GM12878 (cell line): Measurements from ENCODE around the gene CDK5R1. TPM values are rescaled to one million over a fixed set of nuclear protein-coding genes. Genes with fewer than 3 reads are reported as not detected.
A peak's percentile ranks its signal among the peaks of the same experiment; 100 is the strongest.

Experiments
- ATAC-seq: fragments of 200-7000 bp; cut with Tn5 transposase; 3 replicates; pipeline ENCODE4 v1.9.1; 2020; ENCODE audit warnings: mild to moderate bottlenecking, moderate library complexity
- BruUV-seq: library from RNA; stranded (reverse); fragments of 400-500 nt; replicated peaks from 2 replicates; lab custom pipeline; 2021; lab: Mats Ljungman, UMichigan
- CTCF ChIA-PET: fragments of 300-600 bp; sonication (Branson Sonifier 250); formaldehyde crosslinking; extraction: SDS; loops from one replicate; lab custom pipeline; 2021; ENCODE audit warnings: inconsistent platforms; lab: Yijun Ruan, JAX
- POLR2A ChIA-PET: fragments of 350-600 bp; formaldehyde crosslinking; extraction: SDS; loops from one replicate; lab custom pipeline; 2021; ENCODE audit warnings: inconsistent platforms; lab: Charles Lee
- RAD21 ChIA-PET: fragments of 300-600 bp; sonication (Branson Sonifier 250); formaldehyde crosslinking; loops from one replicate; lab custom pipeline; 2023; ENCODE audit warnings: antibody characterized with exemption; ENCODE audit not compliant: unreplicated experiment; lab: Charles Lee
- SMC1A ChIA-PET: fragments of 300-600 bp; sonication (Branson Sonifier 250); formaldehyde crosslinking; loops from one replicate; lab custom pipeline; 2023; ENCODE audit not compliant: unreplicated experiment, uncharacterized antibody; lab: Charles Lee
- DNase-seq: peaks from one replicate; pipeline ENCODE4 v3.0.0-alpha.2; 2011; ENCODE audit warnings: low read depth, low spot score
- FAIRE-seq: peaks from 3 replicates; lab custom pipeline; 2011; peaks lifted over from hg19 to GRCh38; lab: Jason Lieb, UNC
- H2AFZ ChIP-seq: 2 replicates; pipeline ENCODE4 v1.6.0; 2011; ENCODE audit warnings: low read depth, low read length, control low read depth; ENCODE audit not compliant: control insufficient read depth
- H3K27ac ChIP-seq: 2 replicates; pipeline ENCODE4 v1.5.1; 2011; ENCODE audit warnings: control low read depth; ENCODE audit not compliant: control insufficient read depth, insufficient read depth
- H3K27me3 ChIP-seq, 2 experiments: replicated peaks in 1 of 2; 2 replicates each; pipeline versions ENCODE4 v1.6.0 to v1.6.1; 2011; ENCODE audit warnings: low read length in 1 of 2; ENCODE audit not compliant: control insufficient read depth in 2 of 2, insufficient read depth in 2 of 2
- H3K36me3 ChIP-seq, 2 experiments: 2 replicates each; pipeline ENCODE4 v1.5.1; 2011; ENCODE audit warnings: low read length in 1 of 2; ENCODE audit not compliant: control insufficient read depth in 2 of 2, insufficient read depth in 2 of 2
- H3K4me1 ChIP-seq: 2 replicates; pipeline ENCODE4 v1.6.1; 2011; ENCODE audit warnings: mild to moderate bottlenecking, low read length, moderate library complexity, mixed read lengths; ENCODE audit not compliant: control insufficient read depth, insufficient read depth
- H3K4me2 ChIP-seq: 2 replicates; pipeline ENCODE4 v1.6.0; 2011; ENCODE audit warnings: control low read depth; ENCODE audit not compliant: control insufficient read depth, insufficient read depth
- H3K4me3 ChIP-seq: fragments of 200-600 bp; sonication (generic); 2 replicates; pipeline ENCODE4 v1.5.1; 2016
- H3K79me2 ChIP-seq: 2 replicates; pipeline ENCODE4 v1.6.0; 2011; ENCODE audit warnings: low read length; ENCODE audit not compliant: control insufficient read depth, insufficient read depth
- H3K9ac ChIP-seq: 2 replicates; pipeline ENCODE4 v1.8.0; 2011; ENCODE audit warnings: low read length, control low read depth, mixed read lengths; ENCODE audit not compliant: control insufficient read depth, insufficient read depth
- H3K9me3 ChIP-seq: replicated peaks from 3 replicates; pipeline ENCODE4 v1.5.1; 2011; ENCODE audit warnings: mild to moderate bottlenecking, low read length; ENCODE audit not compliant: control insufficient read depth, insufficient read depth
- H4K20me1 ChIP-seq: 2 replicates; pipeline ENCODE4 v1.6.0; 2011; ENCODE audit not compliant: control insufficient read depth, insufficient read depth
- MYB ChIP-seq: fragments of 150-350 bp; IDR thresholded peaks from 2 replicates; pipeline ENCODE4 v1.6.1; 2014; ENCODE audit warnings: mild to moderate bottlenecking, low read depth, low read length, borderline replicate concordance
- WGBS: methylation state at CpG from one replicate; pipeline ENCODE4 v1.1.6; 2016; ENCODE audit warnings: low lambda C conversion rate; ENCODE audit not compliant: insufficient replicate concordance, insufficient coverage; ENCODE audit errors: missing lambda C conversion rate; 5-methylcytosine and 5-hydroxymethylcytosine counted together
- in situ Hi-C: fragments of 300-500 bp; cut with MboI; formaldehyde crosslinking; loops from 9 replicates; pipeline ENCODE4 v1.14.3; 2018; ENCODE audit warnings: mixed read lengths
- intact Hi-C: fragments of 100-400 bp; cut with micrococcal nuclease; formaldehyde crosslinking; loops from one replicate; pipeline ENCODE4 v1.14.2; 2022; ENCODE audit not compliant: unreplicated experiment
- polyA plus RNA-seq, 11 experiments: library from polyadenylated mRNA; depleted of rRNA in 4 of 11; unstranded in 6 of 11; stranded (reverse) in 5 of 11; fragments of >200 nt; fragmentation: Nextera tagmentation in 4 of 11; fragmentation: Illumina TruSeq in 1 of 11; extraction: Ambion mirVana in 4 of 11; extraction: Trizol in 1 of 11; gene quantifications; 1 replicate in 1 of 11; 2 replicates in 10 of 11; pipeline versions ENCODE4 v1.2.1 to v1.2.3, GENCODE V29; 2011 to 2016; ENCODE audit warnings: inconsistent platforms in 2 of 11, missing spikeins in 2 of 11, low read depth in 1 of 11
- total RNA-seq, 4 experiments: library from RNA; depleted of rRNA in 3 of 4; stranded (reverse); fragments of >200 nt in 3 of 4; fragmentation: Illumina TruSeq in 1 of 4; extraction: Trizol in 1 of 4; gene quantifications; 2 replicates each; pipeline versions ENCODE4 v1.2.1 to v1.2.3, GENCODE V29; 2013 to 2021
- TF ChIP-seq, protein P1 (sequence below): IDR thresholded peaks from 2 replicates; pipeline ENCODE4 v1.6.1; 2012; ENCODE audit warnings: low read depth, low read length, improper control_type of control experiment
- TF ChIP-seq, protein P2 (sequence below), 3 experiments: IDR thresholded peaks in 2 of 3; conservative IDR thresholded peaks in 1 of 3; 2 replicates each; pipeline ENCODE4 v1.5.1; 2011; ENCODE audit warnings: low read depth in 3 of 3, low read length in 3 of 3, mild to moderate bottlenecking in 3 of 3, control low read depth in 2 of 3, moderate library complexity in 2 of 3, inconsistent platforms in 1 of 3, mixed read lengths in 1 of 3; ENCODE audit not compliant: control insufficient read depth in 2 of 3, insufficient read depth in 1 of 3; ENCODE audit errors: extremely low read depth in 1 of 3

Gene CDK5R1
- total and polyA plus RNA-seq, 10 of the 15 experiments (the other 5 are each of a cell fraction or from before 2014, with no cell fraction given): 1.1 to 28.3 (median 12.2) TPM

DNA sequence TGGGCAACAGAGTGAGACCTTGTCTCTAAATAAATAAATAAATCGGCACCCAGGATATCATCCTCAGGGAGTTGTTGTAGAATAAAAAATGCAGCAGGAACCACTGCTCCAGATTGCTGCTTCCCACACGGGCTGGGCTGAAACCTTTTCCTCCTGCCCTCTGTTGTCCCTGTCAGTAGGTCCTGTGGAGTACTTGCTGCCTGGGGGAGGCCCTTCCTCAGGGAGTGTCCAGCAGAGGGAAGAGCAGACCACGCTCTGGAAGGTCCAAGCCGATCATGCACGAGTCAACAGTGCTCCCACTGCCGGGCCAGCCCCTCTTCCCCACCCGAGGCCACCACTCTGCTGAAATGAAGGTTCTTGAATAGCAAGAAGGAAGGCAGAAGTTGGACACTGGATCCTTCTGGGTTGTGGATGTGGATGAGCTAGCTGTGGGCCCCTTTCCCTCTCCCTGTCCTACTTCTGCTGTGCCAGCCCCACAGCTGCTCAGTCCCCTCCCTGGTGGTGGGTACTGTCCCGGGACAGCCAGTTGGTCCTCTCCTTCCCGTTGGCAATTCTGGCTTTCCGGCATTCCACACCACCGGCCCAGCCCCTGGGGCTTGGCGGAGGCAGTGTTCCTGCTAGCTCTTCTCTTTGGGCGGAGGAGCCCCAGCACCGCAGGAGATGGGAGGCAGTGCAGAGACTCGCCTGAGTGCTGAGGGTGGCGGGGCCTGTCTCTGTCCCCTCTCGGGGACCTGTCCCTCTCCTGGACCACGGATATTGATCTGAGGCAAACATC lies 10.8 kb downstream of the CDK5R1 start:
- H3K9me3 ChIP-seq: no peaks in the 10 kb centered on the region
- TF ChIP-seq MYB: no peak
- TF ChIP-seq, protein P1, sequence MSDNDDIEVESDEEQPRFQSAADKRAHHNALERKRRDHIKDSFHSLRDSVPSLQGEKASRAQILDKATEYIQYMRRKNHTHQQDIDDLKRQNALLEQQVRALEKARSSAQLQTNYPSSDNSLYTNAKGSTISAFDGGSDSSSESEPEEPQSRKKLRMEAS: no peak
- TF ChIP-seq, protein P2, sequence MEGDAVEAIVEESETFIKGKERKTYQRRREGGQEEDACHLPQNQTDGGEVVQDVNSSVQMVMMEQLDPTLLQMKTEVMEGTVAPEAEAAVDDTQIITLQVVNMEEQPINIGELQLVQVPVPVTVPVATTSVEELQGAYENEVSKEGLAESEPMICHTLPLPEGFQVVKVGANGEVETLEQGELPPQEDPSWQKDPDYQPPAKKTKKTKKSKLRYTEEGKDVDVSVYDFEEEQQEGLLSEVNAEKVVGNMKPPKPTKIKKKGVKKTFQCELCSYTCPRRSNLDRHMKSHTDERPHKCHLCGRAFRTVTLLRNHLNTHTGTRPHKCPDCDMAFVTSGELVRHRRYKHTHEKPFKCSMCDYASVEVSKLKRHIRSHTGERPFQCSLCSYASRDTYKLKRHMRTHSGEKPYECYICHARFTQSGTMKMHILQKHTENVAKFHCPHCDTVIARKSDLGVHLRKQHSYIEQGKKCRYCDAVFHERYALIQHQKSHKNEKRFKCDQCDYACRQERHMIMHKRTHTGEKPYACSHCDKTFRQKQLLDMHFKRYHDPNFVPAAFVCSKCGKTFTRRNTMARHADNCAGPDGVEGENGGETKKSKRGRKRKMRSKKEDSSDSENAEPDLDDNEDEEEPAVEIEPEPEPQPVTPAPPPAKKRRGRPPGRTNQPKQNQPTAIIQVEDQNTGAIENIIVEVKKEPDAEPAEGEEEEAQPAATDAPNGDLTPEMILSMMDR (IDR thresholded peaks at IDR 0.05 in 2 of 3, conservative IDR thresholded peaks at IDR 0.05 in 1 of 3; ENCODE audit: control insufficient read depth in 2 of 3, extremely low read depth in 1 of 3, insufficient read depth in 1 of 3, low read depth in 3 of 3, low read length in 3 of 3): peak in 1 of 3 experiments; percentile 14; a peak in 1 of 6 replicates
- TF ChIP-seq, all 136 proteins: peak for 1
- H3K27me3 ChIP-seq: no peaks in the 10 kb centered on the region
- no peaks in the 10 kb centered on the region; a peak in 1 of 4 replicates for H3K36me3 ChIP-seq
- H3K27ac ChIP-seq: no peak overlapping the region
- H3K79me2 ChIP-seq: no peaks in the 10 kb centered on the region
- no TSS peak for BruUV-seq
- H3K4me2 ChIP-seq: no peak overlapping the region
- intact Hi-C loops (no loop called here), in situ Hi-C loops (no loop called here)
- H4K20me1 ChIP-seq: no peaks in the 10 kb centered on the region
- no peak overlapping the region for H3K4me3 ChIP-seq
- ATAC-seq: no peak
- ChIA-PET SMC1A (interaction anchor here (1.1 to 1.4 kb wide), 3 partner anchors 8 to 61 kb away, joined by 3 read pairs; no protein-coding TSS in a partner anchor), CTCF (no interaction called here), RAD21 (interaction anchor here (16.4 kb wide), 1 partner anchor 21 kb away, joined by 543 read pairs; no protein-coding TSS in a partner anchor), POLR2A (interaction anchor here (1.0 kb wide), 1 partner anchor 8 kb away, joined by 6 read pairs; no protein-coding TSS in a partner anchor)
- H2AFZ ChIP-seq: no peak overlapping the region
- 82% methylated on average over 18 of the region's 18 CpGs for WGBS
- H3K4me1 ChIP-seq: peaks cover 17% of the 10 kb centered on the region
- FAIRE-seq: no peak
- no peak for DNase-seq
- no peak overlapping the region for H3K9ac ChIP-seq
